Transverse colon (tissue), 4 donors: ENCODE measurements around the gene NPC1. TPM values are rescaled to one million over a fixed set of nuclear protein-coding genes. Genes with fewer than 3 reads are reported as not detected.

Experiments used
- DNase-seq: peaks from one replicate; pipeline ENCODE4 v3.0.0-alpha.2; 2019
- H3K27ac ChIP-seq, 4 donors: fragments of 200-600 bp; sonication (generic); 2 replicates each; pipeline ENCODE4 v1.5.1; 2016 to 2018; ENCODE audit warnings: inconsistent platforms in 4 of 4
- H3K27me3 ChIP-seq: fragments of 200-600 bp; sonication (generic); 2 replicates; pipeline ENCODE4 v1.5.1; 2017; ENCODE audit warnings: inconsistent platforms
- H3K36me3 ChIP-seq, 4 donors: fragments of 200-600 bp; sonication (generic); 2 replicates each; pipeline ENCODE4 v1.5.1; 2017 to 2019; ENCODE audit warnings: inconsistent platforms in 4 of 4
- H3K4me1 ChIP-seq, 4 donors: fragments of 200-600 bp; sonication (generic); 2 replicates each; pipeline ENCODE4 v1.5.1; 2017 to 2020; ENCODE audit warnings: inconsistent platforms in 4 of 4
- H3K4me3 ChIP-seq, 4 donors: fragments of 200-600 bp; sonication (generic); 1 replicate in 1 of 4; 2 replicates in 3 of 4; pipeline versions ENCODE4 v1.5.1 to v1.6.1; 2017 to 2019; ENCODE audit warnings: inconsistent platforms in 4 of 4
- H3K9me3 ChIP-seq, 2 donors: fragments of 200-600 bp; sonication (generic); 2 replicates each; pipeline ENCODE4 v1.5.1; 2017 to 2019; ENCODE audit warnings: inconsistent platforms in 2 of 2
- CTCF ChIP-seq, 5 experiments: fragments of 200-600 bp in 3 of 5; fragments of 450-650 bp in 2 of 5; sonication (generic) in 3 of 5; IDR thresholded peaks; 1 replicate in 2 of 5; 2 replicates in 3 of 5; pipeline ENCODE4 v1.5.1; 2016 to 2017; ENCODE audit warnings: antibody characterized with exemption in 5 of 5, inconsistent platforms in 3 of 5, mild to moderate bottlenecking in 2 of 5, moderate library complexity in 1 of 5
- EP300 ChIP-seq: sonication (generic); formaldehyde crosslinking; IDR thresholded peaks from one replicate; pipeline ENCODE4 v1.6.1; 2017; ENCODE audit warnings: antibody characterized with exemption, low read depth
- POLR2A ChIP-seq: fragments of 450-650 bp; IDR thresholded peaks from one replicate; pipeline ENCODE4 v1.6.1; 2016; ENCODE audit warnings: antibody characterized with exemption, mild to moderate bottlenecking, moderate library complexity
- POLR2AphosphoS5 ChIP-seq, 3 donors: sonication (generic); formaldehyde crosslinking; IDR thresholded peaks; one replicate each; pipeline ENCODE4 v1.6.1; 2016; ENCODE audit warnings: antibody characterized with exemption in 3 of 3
- WGBS, 2 donors: methylation state at CpG; one replicate each; pipeline ENCODE4 v1.1.5; 2018; ENCODE audit warnings: low coverage in 1 of 2; 5-methylcytosine and 5-hydroxymethylcytosine counted together
- in situ Hi-C, 4 donors: fragments of 200-750 bp; cut with MboI; loops; one replicate each; pipeline versions ENCODE4 v1.15.0 to v1.15.1; 2017; ENCODE audit warnings: low sequenced_read_pairs in 3 of 4, low pct_ligation_motif_present in 1 of 4, low pct_unique_long_range_greater_than_20kb in 1 of 4
- intact Hi-C: fragments of 100-400 bp; cut with DNase I; formaldehyde crosslinking; loops from one replicate; pipeline ENCODE4 v1.15.1; 2023; ENCODE audit warnings: low total_unique reads
- total RNA-seq, 4 donors: library from RNA; depleted of rRNA; stranded (reverse); fragments of >200 nt; gene quantifications; one replicate each; pipeline ENCODE4 v1.1.0, GENCODE V29; 2016

NPC1 gene
- total RNA-seq, 4 donors from 2014 or later: 33.6 to 96.1 (median 49.7) TPM

GRCh38 chr18:23551978-23552377, 34.3 kb downstream of the NPC1 start:
- Histone ChIP-seq H3K4me3 (no peak overlapping the region), H3K9me3 (no peaks in the 10 kb centered on the region), H3K4me1 (peaks cover 0 to 6% (median 0%) of the 10 kb centered on the region in 4 donors), H3K27ac (no peak overlapping the region), H3K36me3 (peaks cover 0 to 64% (median 25%) of the 10 kb centered on the region in 4 donors), H3K27me3 (no peaks in the 10 kb centered on the region)
- intact Hi-C loops (no loop called here), in situ Hi-C loops (no loop called here)
- 69 to 89% methylated on average over 3 of the region's 3 CpGs for WGBS, 2 donors
- TF ChIP-seq EP300 (no peak), POLR2A (no peak), POLR2AphosphoS5 (IDR thresholded peaks at IDR 0.05) (no peak), CTCF (IDR thresholded peaks at IDR 0.05) (no peak)
- no peak for DNase-seq

- no peaks in the 10 kb centered on the region for H3K27me3 ChIP-seq
- no peak overlapping the region for H3K27ac ChIP-seq
- TF ChIP-seq EP300: no peak
- no peak for TF ChIP-seq POLR2AphosphoS5 (IDR thresholded peaks at IDR 0.05)
- no peak for TF ChIP-seq POLR2A
- TF ChIP-seq CTCF (IDR thresholded peaks at IDR 0.05): no peak
- peaks cover 0 to 6% (median 0%) of the 10 kb centered on the region in 4 donors for H3K4me1 ChIP-seq
- H3K9me3 ChIP-seq: no peaks in the 10 kb centered on the region
- H3K4me3 ChIP-seq: no peak overlapping the region
- in situ Hi-C loops (no loop called here), intact Hi-C loops (no loop called here)
- no peak for DNase-seq
- H3K36me3 ChIP-seq: peaks cover 0 to 64% (median 22%) of the 10 kb centered on the region in 4 donors
Observed at GRCh38 chr18:23550898-23551297, 35.4 kb downstream of the NPC1 start.

DNA sequence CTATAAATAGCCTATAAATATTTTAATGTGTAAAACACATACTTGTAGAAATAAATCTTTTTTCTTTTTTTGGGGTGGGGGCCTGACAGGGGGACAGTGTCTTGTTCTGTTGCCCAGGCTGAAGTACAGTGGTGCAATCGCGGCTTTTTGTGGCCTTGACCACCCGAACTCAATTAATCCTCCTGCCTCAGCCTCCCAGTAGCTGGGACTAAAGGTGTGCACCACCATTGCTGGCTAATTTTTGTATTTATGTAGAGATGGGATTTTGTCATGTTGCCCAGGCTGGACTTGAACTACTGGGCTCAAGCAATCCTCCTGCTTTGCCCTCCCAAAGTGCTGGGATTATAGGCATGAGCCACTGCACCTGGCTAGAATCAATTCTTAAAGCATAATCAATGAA, 37.6 kb downstream of the NPC1 start:
- in situ Hi-C loops (no loop called here), intact Hi-C loops (no loop called here)
- peaks cover 0 to 6% (median 0%) of the 10 kb centered on the region in 4 donors for H3K4me1 ChIP-seq
- no peak for TF ChIP-seq POLR2A
- TF ChIP-seq EP300: no peak
- no peak for TF ChIP-seq POLR2AphosphoS5 (IDR thresholded peaks at IDR 0.05)
- TF ChIP-seq CTCF (IDR thresholded peaks at IDR 0.05): no peak
- 95 to 100% methylated on average over 2 to 3 of the region's 3 CpGs for WGBS, 2 donors
- no peaks in the 10 kb centered on the region for H3K27me3 ChIP-seq
- DNase-seq: no peak
- H3K27ac ChIP-seq: no peak overlapping the region
- H3K9me3 ChIP-seq: no peaks in the 10 kb centered on the region
- H3K4me3 ChIP-seq: no peak overlapping the region
- H3K36me3 ChIP-seq: peaks cover 0 to 59% (median 21%) of the 10 kb centered on the region in 4 donors

- Histone ChIP-seq H3K4me3 (no peak overlapping the region), H3K27ac (no peak overlapping the region), H3K9me3 (no peaks in the 10 kb centered on the region), H3K36me3 (peaks cover 0 to 59% (median 21%) of the 10 kb centered on the region in 4 donors), H3K27me3 (no peaks in the 10 kb centered on the region), H3K4me1 (peaks cover 0 to 6% (median 0%) of the 10 kb centered on the region in 4 donors)
- WGBS, 2 donors: 47 to 80% methylated on average over 2 of the region's 2 CpGs
- TF ChIP-seq POLR2AphosphoS5 (IDR thresholded peaks at IDR 0.05) (no peak), POLR2A (no peak), EP300 (no peak), CTCF (IDR thresholded peaks at IDR 0.05) (no peak)
- no peak for DNase-seq
- intact Hi-C loops: no loop called here
- in situ Hi-C loops: no loop called here
Observed at GRCh38 chr18:23548275-23548674, 38.0 kb downstream of the NPC1 start.
